AG09309 (cell line): Measurements from ENCODE around the gene SRD5A3.

Experiments
- DNase-seq: peaks from one replicate; pipeline ENCODE4 v3.0.0-alpha.2; 2010; ENCODE audit warnings: low read depth
- H3K4me3 ChIP-seq: 2 replicates; pipeline ENCODE4 v1.5.1; 2011; ENCODE audit warnings: mild to moderate bottlenecking, low read depth, low read length, moderate library complexity; ENCODE audit not compliant: control insufficient read depth
- TF ChIP-seq, protein P1 (sequence below): IDR thresholded peaks from 2 replicates; pipeline ENCODE4 v1.5.1; 2011; ENCODE audit warnings: mild to moderate bottlenecking, low read depth, low read length, inconsistent platforms; ENCODE audit not compliant: insufficient read depth, control insufficient read depth; ENCODE audit errors: missing control alignments

Gene SRD5A3

DNA sequence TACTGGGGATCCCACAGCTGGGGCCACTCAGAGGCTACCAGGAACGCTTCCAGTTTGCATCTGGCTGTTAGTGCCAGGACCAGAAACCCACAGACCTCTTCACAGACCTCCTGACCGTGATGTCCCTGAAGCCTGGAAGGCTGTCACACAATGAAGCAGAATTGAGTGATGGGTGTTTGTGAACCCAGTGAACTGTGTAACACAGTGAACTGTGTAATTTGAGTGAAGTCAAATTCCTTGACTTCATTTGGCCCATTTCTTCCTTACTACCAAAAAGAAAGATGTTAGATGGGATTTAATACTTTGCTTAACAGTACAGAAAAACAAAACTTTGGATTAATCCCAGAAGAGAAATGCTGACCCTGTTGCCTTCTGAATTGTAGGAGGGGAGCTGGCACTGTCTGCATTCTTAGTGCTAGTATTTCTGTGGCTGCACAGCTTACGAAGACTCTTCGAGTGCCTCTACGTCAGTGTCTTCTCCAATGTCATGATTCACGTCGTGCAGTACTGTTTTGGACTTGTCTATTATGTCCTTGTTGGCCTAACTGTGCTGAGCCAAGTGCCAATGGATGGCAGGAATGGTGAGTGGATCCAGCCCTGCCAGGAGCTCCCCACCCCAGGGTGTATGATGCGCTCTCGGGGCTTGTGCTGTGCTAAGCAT, 17.8 kb downstream of the SRD5A3 start:
- no peak for DNase-seq
- H3K4me3 ChIP-seq: no peak overlapping the region
- TF ChIP-seq, protein P1, sequence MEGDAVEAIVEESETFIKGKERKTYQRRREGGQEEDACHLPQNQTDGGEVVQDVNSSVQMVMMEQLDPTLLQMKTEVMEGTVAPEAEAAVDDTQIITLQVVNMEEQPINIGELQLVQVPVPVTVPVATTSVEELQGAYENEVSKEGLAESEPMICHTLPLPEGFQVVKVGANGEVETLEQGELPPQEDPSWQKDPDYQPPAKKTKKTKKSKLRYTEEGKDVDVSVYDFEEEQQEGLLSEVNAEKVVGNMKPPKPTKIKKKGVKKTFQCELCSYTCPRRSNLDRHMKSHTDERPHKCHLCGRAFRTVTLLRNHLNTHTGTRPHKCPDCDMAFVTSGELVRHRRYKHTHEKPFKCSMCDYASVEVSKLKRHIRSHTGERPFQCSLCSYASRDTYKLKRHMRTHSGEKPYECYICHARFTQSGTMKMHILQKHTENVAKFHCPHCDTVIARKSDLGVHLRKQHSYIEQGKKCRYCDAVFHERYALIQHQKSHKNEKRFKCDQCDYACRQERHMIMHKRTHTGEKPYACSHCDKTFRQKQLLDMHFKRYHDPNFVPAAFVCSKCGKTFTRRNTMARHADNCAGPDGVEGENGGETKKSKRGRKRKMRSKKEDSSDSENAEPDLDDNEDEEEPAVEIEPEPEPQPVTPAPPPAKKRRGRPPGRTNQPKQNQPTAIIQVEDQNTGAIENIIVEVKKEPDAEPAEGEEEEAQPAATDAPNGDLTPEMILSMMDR: no peak

DNA sequence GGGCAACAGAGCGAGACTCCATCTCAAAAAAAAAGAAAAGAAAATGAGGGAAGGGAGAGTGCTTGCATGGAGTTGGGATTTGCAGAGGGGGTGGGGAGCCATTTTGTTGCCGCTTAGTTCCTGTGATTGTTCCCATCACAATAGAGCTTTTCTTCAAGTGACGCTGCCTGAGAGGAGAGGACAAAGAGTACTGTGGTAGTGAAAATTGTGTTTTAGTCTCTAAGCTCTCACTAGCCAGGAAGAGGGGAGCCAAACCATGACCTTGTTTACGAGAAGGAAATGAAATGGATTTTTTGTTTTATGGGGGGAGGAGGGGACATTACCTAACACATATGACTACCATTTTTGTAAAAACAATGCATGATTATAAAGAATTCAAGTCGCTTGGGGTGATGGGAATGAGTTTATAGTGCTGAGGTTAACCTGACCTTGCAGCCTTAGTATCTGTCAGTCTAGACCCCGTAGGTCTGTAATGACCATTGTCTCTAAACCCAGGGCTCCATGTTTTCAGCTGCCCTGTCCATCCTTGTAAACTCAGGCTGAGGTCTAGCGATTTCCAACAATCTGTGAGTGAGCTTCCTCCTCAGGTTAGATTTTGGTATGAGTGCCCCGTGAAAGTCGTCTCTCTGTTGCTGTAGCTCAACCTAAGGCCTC, 18.8 kb downstream of the SRD5A3 start:
- DNase-seq: no peak
- TF ChIP-seq, protein P1: no peak
- no peak overlapping the region for H3K4me3 ChIP-seq

DNA sequence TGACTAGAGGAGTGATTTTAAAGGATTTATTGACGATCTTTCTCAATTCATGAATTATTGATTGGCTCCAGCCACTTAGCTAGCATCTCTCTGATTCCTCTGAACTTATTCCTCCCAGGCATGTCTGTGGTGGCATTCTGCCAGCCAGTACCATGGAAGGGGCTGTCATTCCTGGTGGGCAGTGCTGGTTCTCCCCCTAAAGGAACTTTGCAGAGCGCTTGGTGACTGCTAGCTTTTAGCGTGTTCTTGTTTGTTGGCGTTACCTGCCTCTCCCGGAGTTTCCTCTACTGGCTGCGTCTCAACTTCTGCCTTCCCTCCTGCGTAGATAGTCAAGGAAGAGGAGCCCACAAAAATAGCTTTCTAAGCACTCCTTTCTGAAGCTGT, 19.3 kb downstream of the SRD5A3 start:
- no peak overlapping the region for H3K4me3 ChIP-seq
- DNase-seq: no peak
- TF ChIP-seq, protein P1: no peak

DNA sequence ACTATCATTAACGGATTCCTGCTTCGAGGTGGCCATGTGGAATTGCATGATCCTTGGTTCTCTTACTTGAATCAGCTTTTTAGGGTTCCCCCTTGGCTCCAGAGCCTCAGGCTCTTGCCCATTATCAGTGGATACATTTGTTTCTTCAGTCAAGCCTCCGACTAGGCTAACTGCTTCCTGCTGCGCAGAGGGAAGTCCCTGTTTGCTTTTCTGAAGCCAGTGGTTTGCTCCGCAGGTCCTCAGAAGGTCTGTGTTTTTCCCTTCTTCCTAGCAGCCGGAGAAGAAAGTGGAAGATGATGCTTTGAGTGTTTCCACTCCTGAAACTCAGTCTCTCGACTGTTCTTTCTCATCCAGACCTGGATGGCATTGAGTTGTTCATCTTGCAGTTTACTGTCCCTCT, 20.6 kb downstream of the SRD5A3 start:
- no peak overlapping the region for H3K4me3 ChIP-seq
- no peak for DNase-seq
- TF ChIP-seq, protein P1: no peak

DNA sequence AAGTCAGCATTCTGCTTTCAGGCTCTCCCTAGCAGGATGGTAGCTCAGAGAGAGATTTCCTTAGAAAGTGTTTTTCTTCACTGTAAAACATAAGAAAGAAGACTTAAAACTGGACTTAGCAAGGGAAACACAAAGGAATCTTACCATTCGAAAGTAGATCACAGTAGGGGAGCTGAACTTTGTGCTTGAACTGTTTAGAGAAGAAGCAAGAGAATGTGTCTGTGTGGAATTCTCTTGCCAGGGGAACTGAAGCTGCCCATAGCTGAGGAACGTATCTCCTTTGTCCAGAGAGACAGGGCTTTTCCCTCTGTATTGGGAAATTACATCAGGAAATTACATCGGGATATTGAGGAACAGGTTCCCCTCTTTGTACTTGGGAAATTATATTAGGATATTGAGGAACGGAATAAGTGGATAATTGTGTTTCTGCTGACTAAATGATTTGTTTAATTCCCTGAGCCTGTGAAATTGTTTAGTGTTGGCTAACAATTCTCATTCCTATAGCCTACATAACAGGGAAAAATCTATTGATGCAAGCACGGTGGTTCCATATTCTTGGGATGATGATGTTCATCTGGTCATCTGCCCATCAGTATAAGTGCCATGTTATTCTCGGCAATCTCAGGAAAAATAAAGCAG, 21.2 kb downstream of the SRD5A3 start:
- TF ChIP-seq, protein P1: no peak
- H3K4me3 ChIP-seq: no peak overlapping the region
- no peak for DNase-seq

DNA sequence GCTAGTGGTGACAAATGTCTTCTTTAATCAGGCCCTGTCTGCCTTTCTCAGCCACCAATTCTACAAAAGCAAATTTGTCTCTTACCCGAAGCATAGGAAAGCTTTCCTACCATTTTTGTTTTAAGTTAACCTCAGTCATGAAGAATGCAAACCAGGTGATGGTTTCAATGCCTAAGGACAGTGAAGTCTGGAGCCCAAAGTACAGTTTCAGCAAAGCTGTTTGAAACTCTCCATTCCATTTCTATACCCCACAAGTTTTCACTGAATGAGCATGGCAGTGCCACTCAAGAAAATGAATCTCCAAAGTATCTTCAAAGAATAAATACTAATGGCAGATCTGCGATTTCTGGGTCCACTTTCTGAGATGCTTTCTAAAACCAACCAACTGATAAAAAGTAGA, 23.9 kb downstream of the SRD5A3 start:
- no peak overlapping the region for H3K4me3 ChIP-seq
- DNase-seq: no peak
- TF ChIP-seq, protein P1: no peak
